HepG2 (cell line): ENCODE results near the gene LYSMD1. TPM values are rescaled to one million over a fixed set of nuclear protein-coding genes. Genes with fewer than 3 reads are reported as not detected.

Experiments
- ATF7 ChIP-seq, 2 experiments: fragments of 450-650 bp in 1 of 2; sonication (generic) in 1 of 2; formaldehyde crosslinking in 1 of 2; IDR thresholded peaks; 2 replicates each; pipeline versions ENCODE4 v1.4.0 to v1.6.1; 2016 to 2020; ENCODE audit warnings: antibody characterized with exemption in 1 of 2, mild to moderate bottlenecking in 1 of 2, missing genetic modification reagents in 1 of 2
- CCAR2 ChIP-seq: fragments of 200-400 bp; formaldehyde crosslinking; optimal IDR thresholded peaks from 2 replicates; pipeline ENCODE3; 2018; ENCODE audit warnings: low read depth, mild to moderate bottlenecking, low read length, moderate library complexity
- HNRNPUL1 ChIP-seq: fragments of 200-400 bp; formaldehyde crosslinking; IDR thresholded peaks from 2 replicates; pipeline ENCODE4 v1.6.1; 2017; ENCODE audit warnings: low read depth, mild to moderate bottlenecking, low read length, moderate library complexity
- JUNB ChIP-seq: sonication (generic); formaldehyde crosslinking; IDR thresholded peaks from 2 replicates; pipeline ENCODE4 v1.8.0; 2022; ENCODE audit warnings: missing genetic modification reagents, mild to moderate bottlenecking, borderline replicate concordance
- SPEN ChIP-seq: sonication (generic); formaldehyde crosslinking; IDR thresholded peaks from 2 replicates; pipeline ENCODE4 v1.5.1; 2020; ENCODE audit warnings: low read depth, mild to moderate bottlenecking, missing genetic modification reagents
- ZNF138 ChIP-seq: sonication (generic); formaldehyde crosslinking; IDR thresholded peaks from 2 replicates; pipeline ENCODE4 v1.5.0; 2020; ENCODE audit warnings: mild to moderate bottlenecking, low read depth, missing genetic modification reagents
- ZNF230 ChIP-seq: sonication (generic); formaldehyde crosslinking; IDR thresholded peaks from 2 replicates; pipeline ENCODE4 v1.4.0; 2020; ENCODE audit warnings: mild to moderate bottlenecking, missing genetic modification reagents
- ZNF264 ChIP-seq: sonication (generic); formaldehyde crosslinking; IDR thresholded peaks from 2 replicates; pipeline ENCODE4 v1.4.0; 2020; ENCODE audit warnings: missing genetic modification reagents
- ZNF75D ChIP-seq: sonication (generic); formaldehyde crosslinking; IDR thresholded peaks from 2 replicates; pipeline ENCODE4 v1.8.1; 2023; ENCODE audit warnings: missing genetic modification reagents, mild to moderate bottlenecking, borderline replicate concordance
- polyA plus RNA-seq, 8 experiments: library from polyadenylated mRNA; depleted of rRNA in 3 of 8; stranded (reverse) in 7 of 8; unstranded in 1 of 8; fragments of >200 nt; fragmentation: Illumina TruSeq in 4 of 8; extraction: Trizol in 4 of 8; gene quantifications; 2 replicates each; pipeline versions ENCODE4 v1.2.1 to v1.2.3, GENCODE V29; 2011 to 2016; ENCODE audit warnings: low read depth in 4 of 8, missing spikeins in 1 of 8, mixed read lengths in 1 of 8; ENCODE audit not compliant: insufficient read depth in 1 of 8
- total RNA-seq, 5 experiments: library from RNA; depleted of rRNA; stranded (reverse); fragments of >200 nt; fragmentation: Illumina TruSeq; extraction: Trizol; gene quantifications; 2 replicates each; pipeline ENCODE4 v1.2.3, GENCODE V29; 2016; ENCODE audit warnings: low read depth in 1 of 5
- TF ChIP-seq, protein P1 (sequence below), 2 experiments: fragments of 450-650 bp in 1 of 2; sonication (generic) in 1 of 2; formaldehyde crosslinking in 1 of 2; IDR thresholded peaks; 2 replicates each; pipeline versions ENCODE4 v1.6.1 to v1.8.0; 2016 to 2022; ENCODE audit warnings: antibody characterized with exemption in 1 of 2, mild to moderate bottlenecking in 1 of 2, missing genetic modification reagents in 1 of 2
- TF ChIP-seq, protein P2 (sequence below): sonication (generic); formaldehyde crosslinking; IDR thresholded peaks from 2 replicates; pipeline ENCODE4 v1.4.0; 2020; ENCODE audit warnings: missing genetic modification reagents
- TF ChIP-seq, protein P3 (sequence below): sonication (generic); formaldehyde crosslinking; IDR thresholded peaks from 2 replicates; pipeline ENCODE4 v1.5.0; 2020; ENCODE audit warnings: missing genetic modification reagents, mild to moderate bottlenecking, borderline replicate concordance
- TF ChIP-seq, protein P4 (sequence below): sonication (generic); formaldehyde crosslinking; conservative IDR thresholded peaks from 2 replicates; pipeline ENCODE4 v1.8.0; 2022; ENCODE audit warnings: mild to moderate bottlenecking, moderate library complexity, missing genetic modification reagents
- TF ChIP-seq, protein P5 (sequence below): sonication (generic); formaldehyde crosslinking; IDR thresholded peaks from 2 replicates; pipeline ENCODE4 v1.5.0; 2020; ENCODE audit warnings: mild to moderate bottlenecking, missing genetic modification reagents

Gene LYSMD1
- total and polyA plus RNA-seq, 2 of the 13 experiments (the other 11 are each of a cell fraction or from before 2014, with no cell fraction given), result 3.8 to 4.8 TPM

DNA sequence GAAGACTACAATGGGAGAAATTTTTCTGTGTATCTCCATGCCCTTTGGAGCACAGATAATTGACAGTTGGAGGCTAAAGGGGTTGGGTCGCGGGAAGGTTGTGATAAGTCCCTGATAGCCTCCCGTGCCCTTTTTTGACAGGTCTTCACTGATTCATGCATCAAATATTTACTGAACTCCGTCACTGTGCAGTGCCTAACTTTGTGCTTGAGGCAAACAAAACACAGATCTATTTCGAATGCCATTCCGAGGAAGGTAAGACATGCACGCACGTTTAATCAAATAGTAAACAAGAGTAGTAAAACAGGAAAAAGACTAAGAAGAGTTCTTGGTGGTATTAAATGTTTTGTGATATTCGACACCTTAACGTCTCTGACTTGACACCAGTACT lies 32.2 kb upstream of the LYSMD1 start (continued):
- TF ChIP-seq, protein P1, sequence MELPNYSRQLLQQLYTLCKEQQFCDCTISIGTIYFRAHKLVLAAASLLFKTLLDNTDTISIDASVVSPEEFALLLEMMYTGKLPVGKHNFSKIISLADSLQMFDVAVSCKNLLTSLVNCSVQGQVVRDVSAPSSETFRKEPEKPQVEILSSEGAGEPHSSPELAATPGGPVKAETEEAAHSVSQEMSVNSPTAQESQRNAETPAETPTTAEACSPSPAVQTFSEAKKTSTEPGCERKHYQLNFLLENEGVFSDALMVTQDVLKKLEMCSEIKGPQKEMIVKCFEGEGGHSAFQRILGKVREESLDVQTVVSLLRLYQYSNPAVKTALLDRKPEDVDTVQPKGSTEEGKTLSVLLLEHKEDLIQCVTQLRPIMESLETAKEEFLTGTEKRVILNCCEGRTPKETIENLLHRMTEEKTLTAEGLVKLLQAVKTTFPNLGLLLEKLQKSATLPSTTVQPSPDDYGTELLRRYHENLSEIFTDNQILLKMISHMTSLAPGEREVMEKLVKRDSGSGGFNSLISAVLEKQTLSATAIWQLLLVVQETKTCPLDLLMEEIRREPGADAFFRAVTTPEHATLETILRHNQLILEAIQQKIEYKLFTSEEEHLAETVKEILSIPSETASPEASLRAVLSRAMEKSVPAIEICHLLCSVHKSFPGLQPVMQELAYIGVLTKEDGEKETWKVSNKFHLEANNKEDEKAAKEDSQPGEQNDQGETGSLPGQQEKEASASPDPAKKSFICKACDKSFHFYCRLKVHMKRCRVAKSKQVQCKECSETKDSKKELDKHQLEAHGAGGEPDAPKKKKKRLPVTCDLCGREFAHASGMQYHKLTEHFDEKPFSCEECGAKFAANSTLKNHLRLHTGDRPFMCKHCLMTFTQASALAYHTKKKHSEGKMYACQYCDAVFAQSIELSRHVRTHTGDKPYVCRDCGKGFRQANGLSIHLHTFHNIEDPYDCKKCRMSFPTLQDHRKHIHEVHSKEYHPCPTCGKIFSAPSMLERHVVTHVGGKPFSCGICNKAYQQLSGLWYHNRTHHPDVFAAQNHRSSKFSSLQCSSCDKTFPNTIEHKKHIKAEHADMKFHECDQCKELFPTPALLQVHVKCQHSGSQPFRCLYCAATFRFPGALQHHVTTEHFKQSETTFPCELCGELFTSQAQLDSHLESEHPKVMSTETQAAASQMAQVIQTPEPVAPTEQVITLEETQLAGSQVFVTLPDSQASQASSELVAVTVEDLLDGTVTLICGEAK (IDR thresholded peaks at IDR 0.05), result no peak
- TF ChIP-seq, protein P1 (CRISPR knock-in tag; IDR thresholded peaks at IDR 0.05), result no peak
- TF ChIP-seq ZNF264 (CRISPR knock-in tag) (peak; percentile 10; the same call in 1 of the 2 replicates), ZNF75D (no peak), ATF7 (IDR thresholded peaks at IDR 0.05) (no peak), ATF7 (CRISPR knock-in tag; IDR thresholded peaks at IDR 0.05) (no peak), JUNB (CRISPR knock-in tag) (0 out of 2 replicates have a peak, but pooled peaks have one; percentile 45), HNRNPUL1 (no peak), SPEN (no peak), ZNF138 (no peak), ZNF230 (CRISPR knock-in tag) (no peak), CCAR2 (no peak)
- TF ChIP-seq, protein P2, sequence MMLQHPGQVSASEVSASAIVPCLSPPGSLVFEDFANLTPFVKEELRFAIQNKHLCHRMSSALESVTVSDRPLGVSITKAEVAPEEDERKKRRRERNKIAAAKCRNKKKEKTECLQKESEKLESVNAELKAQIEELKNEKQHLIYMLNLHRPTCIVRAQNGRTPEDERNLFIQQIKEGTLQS (CRISPR knock-in tag), result 0 out of 2 replicates have a peak, but pooled peaks have one; percentile 42
- TF ChIP-seq, protein P3, sequence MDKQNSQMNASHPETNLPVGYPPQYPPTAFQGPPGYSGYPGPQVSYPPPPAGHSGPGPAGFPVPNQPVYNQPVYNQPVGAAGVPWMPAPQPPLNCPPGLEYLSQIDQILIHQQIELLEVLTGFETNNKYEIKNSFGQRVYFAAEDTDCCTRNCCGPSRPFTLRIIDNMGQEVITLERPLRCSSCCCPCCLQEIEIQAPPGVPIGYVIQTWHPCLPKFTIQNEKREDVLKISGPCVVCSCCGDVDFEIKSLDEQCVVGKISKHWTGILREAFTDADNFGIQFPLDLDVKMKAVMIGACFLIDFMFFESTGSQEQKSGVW, result no peak
- TF ChIP-seq, protein P4, sequence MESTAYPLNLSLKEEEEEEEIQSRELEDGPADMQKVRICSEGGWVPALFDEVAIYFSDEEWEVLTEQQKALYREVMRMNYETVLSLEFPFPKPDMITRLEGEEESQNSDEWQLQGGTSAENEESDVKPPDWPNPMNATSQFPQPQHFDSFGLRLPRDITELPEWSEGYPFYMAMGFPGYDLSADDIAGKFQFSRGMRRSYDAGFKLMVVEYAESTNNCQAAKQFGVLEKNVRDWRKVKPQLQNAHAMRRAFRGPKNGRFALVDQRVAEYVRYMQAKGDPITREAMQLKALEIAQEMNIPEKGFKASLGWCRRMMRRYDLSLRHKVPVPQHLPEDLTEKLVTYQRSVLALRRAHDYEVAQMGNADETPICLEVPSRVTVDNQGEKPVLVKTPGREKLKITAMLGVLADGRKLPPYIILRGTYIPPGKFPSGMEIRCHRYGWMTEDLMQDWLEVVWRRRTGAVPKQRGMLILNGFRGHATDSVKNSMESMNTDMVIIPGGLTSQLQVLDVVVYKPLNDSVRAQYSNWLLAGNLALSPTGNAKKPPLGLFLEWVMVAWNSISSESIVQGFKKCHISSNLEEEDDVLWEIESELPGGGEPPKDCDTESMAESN (CRISPR knock-in tag), result no peak
- TF ChIP-seq, protein P5, sequence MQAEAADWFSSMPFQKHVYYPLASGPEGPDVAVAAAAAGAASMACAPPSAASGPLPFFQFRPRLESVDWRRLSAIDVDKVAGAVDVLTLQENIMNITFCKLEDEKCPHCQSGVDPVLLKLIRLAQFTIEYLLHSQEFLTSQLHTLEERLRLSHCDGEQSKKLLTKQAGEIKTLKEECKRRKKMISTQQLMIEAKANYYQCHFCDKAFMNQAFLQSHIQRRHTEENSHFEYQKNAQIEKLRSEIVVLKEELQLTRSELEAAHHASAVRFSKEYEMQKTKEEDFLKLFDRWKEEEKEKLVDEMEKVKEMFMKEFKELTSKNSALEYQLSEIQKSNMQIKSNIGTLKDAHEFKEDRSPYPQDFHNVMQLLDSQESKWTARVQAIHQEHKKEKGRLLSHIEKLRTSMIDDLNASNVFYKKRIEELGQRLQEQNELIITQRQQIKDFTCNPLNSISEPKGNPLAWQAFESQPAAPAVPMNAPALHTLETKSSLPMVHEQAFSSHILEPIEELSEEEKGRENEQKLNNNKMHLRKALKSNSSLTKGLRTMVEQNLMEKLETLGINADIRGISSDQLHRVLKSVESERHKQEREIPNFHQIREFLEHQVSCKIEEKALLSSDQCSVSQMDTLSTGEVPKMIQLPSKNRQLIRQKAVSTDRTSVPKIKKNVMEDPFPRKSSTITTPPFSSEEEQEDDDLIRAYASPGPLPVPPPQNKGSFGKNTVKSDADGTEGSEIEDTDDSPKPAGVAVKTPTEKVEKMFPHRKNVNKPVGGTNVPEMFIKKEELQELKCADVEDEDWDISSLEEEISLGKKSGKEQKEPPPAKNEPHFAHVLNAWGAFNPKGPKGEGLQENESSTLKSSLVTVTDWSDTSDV (CRISPR knock-in tag), result no peak
